Activated T-helper 9 cell treated with anti-CD3 and anti-CD28 coated beads, Interleukin-2, amount 50 U/mL, for 16 hours (primary cell): ENCODE measurements around the gene PCDH15.

Experiments
- DNase-seq: peaks from one replicate; pipeline ENCODE4 v3.0.0-alpha.2; 2020; ENCODE audit warnings: low read depth

The PCDH15 gene

DNA sequence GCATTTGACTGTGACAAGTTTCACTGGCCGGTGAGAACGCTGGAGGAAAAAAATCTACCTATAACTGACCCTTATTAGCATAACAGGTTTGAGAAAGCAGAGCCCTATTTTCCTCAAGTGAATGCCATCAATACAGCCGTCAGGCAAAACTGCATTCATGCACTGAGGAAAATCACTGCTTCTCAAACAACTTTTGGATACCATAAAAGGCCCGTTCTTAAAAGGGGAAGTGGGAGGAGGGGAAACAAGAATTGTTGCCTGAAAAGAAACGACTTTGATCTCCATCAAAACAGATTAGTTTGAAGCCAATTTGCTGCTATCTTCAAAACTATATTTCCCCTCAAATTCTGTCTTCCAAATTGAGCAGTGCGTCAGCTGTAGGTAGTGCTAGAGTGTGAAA lies 670.6 kb downstream of the PCDH15 start:
- DNase-seq = no peak

DNA sequence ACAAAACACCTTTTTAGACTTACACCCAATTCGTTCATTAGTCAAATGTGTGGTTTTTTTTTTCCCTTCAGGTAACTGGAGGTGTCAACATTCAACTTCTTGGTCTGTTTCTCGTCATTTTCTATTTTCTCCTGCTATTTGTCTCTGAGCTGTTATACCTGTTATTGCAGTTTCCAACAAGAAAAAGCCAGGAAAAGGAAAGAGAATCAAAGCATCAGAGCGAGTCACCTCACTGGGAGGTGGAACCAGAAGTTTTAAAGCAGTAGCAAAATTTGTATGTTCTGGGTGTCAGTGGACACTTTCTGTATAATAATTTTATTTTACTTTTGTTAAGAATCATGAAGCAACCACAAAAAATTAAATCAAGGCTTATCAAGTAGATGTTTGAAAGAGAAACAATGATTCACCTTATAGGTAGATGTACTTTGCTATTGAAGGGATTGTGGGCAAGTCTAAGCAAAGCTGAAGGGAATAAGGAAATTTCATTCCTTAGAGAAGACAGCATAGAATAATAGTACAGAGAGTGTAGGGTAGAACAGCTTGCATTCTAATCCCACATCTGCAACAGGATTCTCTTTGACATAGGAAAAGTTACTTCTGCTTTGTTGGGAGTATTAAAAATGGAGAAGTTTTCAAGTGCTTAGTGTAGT lies 675.8 kb downstream of the PCDH15 start:
- DNase-seq = no peak

DNA sequence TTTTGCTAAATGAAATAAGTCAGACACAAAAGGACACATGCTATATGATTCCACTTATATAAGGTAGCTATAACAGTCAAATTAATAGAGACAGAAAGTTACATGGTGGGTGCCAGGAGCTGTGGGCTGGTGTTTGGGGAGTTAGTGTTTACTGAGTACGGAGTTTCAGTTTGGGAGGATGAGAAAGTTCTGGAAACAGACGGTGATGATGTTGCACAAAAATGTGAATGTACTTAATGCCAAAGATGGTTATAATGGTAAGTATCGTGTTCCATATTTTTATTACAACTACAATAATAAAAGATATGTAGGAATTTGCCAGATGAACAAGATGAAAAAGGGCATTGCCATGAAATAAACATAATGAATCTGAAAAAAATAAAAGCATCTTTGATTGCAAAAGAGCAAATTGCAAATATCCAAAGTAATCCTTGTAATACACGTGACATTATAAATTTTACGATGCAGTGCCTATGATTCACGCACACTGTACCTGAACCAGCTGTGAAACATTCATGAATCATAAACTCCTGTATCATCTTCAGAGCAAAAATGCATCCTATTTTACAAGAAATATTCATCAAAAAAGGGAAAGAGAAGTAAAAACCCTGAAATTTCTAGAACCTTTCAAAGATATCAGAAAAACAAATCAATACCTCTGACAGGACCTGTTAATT lies 676.7 kb downstream of the PCDH15 start:
- no peak for DNase-seq

- no peak for DNase-seq
Observed at GRCh38 chr10:54120806-54121205, 680.2 kb downstream of the PCDH15 start.

GRCh38 chr10:54108961-54109360 lies 692.1 kb downstream of the PCDH15 start:
- no peak for DNase-seq

DNA sequence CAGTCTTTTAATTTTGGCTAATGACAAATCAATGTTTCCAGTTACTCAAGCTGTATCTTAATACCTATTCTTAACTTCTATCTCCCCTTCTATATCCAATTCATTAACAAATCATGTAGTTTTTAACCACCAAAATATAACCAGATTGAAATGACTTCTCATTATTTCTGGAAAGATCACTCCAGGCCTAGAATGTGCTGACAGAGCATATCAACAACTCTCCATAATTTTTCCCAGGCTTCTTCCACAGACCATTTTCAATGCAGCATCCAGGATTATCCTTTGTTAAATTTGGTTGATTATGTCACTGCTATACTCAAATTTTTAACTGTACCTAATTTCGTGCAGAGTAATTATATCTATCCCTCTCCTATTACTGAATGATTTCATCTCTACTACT lies 704.1 kb downstream of the PCDH15 start:
- no peak for DNase-seq

GRCh38 chr10:54094321-54094720 lies 706.7 kb downstream of the PCDH15 start:
- no peak for DNase-seq

DNA sequence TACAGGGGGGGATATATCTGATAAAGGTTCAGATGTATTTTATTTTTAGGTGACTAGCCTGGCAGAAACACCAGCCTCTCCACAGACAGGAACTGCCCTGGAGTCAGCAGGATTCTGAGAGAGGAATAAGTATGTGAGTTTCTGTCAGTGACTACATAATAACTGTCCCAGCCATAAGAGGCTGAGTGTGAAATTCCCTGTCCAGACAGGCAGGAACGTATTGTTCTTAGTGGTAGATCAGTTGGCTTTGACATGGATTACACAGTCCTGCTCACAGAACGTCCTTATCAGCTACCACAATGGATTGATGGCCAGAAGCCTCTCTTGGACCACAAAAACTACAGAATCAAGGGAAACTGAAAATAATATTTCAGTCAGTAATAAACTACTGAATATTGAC lies 709.8 kb downstream of the PCDH15 start:
- no peak for DNase-seq

- DNase-seq = no peak
Observed at GRCh38 chr10:54081950-54082349, 719.1 kb downstream of the PCDH15 start.

DNA sequence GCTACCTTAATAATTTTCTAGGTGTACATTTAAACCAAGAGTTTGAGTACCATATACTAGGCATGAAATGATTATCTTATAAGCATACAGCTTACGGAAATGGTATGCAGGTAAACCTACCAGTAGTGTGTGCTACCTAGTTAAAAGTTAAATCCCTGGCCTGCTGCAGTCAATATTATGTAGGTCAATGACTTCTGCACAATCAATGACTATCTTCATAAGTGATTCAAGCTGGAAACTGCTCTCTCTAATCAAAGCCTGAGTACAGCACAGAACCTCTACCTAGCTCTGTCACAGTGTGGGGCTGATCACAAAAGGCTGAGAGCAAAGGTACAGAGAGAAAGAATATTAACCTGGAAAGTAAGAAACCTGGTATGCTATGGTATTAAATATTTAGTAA lies 733.7 kb downstream of the PCDH15 start:
- no peak for DNase-seq

- no peak for DNase-seq
Observed at GRCh38 chr10:54066646-54067045, 734.4 kb downstream of the PCDH15 start.

DNA sequence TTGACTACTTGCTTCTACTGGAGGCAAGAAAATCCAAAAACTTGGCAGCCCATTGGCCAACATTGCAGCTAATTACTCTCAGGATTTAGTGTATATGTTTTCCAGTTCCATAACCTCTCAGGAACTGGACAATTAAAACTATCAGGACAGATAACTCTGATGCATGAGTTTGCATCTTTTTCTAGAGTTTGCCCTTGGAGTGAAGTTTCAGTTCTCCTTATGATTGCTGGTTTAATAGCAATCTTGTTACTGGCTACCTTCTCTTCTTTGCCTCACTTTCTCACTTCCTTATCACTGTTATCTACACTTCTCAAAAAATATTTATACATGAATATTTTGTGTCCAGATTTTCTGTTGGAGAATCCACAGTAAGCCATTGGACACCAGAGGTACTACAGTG lies 735.9 kb downstream of the PCDH15 start:
- DNase-seq = no peak

DNA sequence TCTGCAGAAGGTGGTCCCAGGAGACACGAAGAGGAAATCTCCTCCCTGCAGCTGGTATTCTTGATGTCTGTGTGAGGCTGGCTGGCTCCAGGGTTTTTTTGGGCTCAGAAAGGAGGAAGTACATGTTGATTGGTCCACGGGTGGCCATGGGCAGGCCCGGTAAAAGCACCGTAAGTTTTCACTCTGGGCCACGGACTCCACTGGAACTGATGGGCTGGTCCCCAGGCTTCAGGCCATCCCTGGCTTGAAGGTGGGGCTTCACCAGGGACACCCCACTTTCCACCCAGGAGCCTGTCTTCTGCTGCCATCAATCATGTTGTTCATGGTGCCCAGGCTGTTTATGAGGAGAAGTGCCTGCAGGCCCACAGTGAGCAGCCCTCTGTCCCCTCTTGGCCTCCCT lies 736.8 kb downstream of the PCDH15 start:
- DNase-seq = no peak

GRCh38 chr10:54063514-54063913 lies 737.5 kb downstream of the PCDH15 start:
- no peak for DNase-seq

DNA sequence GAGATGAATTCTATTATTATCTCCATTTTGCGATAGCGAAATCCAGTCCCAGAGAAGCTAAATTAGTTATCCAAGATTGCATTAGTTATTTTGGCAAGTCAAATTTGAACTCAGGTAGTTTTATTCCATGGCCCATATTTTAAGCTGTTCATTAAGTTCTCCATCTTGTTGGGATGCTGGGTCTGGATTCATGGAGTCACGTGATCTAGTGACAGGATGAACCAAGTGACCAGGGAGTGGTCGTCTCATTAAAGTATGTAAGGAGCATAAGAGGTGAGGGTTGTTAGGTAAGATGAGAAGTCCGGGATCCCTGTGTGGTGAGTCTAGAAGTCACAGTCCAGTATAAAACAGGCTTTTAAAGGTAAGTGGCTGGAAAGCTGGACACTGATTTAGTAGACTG lies 740.5 kb downstream of the PCDH15 start:
- no peak for DNase-seq

GRCh38 chr10:54057357-54057756 lies 743.7 kb downstream of the PCDH15 start:
- no peak for DNase-seq

GRCh38 chr10:54026340-54026739 lies 774.7 kb downstream of the PCDH15 start:
- DNase-seq = no peak

GRCh38 chr10:54011117-54011516 lies 789.9 kb downstream of the PCDH15 start:
- no peak for DNase-seq

- no peak for DNase-seq
Observed at GRCh38 chr10:54010337-54010933, 790.6 kb downstream of the PCDH15 start.

DNA sequence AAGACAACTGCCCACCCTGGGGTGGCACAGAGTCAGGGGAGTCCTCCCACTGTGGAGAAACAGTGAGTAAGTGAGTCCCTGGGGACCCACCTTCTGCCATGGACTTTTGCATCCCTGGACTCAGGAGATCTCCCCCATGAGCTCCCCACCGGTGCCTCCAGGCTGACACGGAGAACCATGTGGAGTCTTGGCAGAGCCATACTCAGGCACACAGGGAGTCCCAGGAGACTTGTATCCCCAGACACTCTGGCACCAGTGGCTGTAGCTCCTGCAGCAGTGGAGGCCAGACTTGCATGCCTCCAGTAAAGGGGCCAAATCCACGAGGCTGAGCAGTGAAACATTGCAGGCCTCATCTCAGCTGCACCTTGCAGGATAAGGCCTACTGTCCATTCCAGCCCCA lies 791.4 kb downstream of the PCDH15 start:
- no peak for DNase-seq

DNA sequence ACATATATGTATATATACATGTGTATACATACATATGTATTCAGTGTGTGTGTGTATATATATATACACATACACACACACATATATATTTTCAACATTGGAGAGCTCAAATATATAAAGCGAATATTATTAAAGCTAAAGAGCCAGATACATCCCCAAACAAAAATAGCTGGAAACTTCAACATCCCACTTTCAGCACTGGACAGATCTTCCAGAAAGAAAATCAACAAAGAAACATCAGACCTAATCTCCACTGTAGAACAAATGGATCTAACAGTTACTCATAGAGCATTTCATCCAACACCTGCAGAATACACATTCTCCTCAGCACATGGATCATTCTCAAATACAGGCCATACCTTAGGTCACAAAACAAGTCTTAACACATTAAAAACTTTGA lies 799.0 kb downstream of the PCDH15 start:
- no peak for DNase-seq

DNA sequence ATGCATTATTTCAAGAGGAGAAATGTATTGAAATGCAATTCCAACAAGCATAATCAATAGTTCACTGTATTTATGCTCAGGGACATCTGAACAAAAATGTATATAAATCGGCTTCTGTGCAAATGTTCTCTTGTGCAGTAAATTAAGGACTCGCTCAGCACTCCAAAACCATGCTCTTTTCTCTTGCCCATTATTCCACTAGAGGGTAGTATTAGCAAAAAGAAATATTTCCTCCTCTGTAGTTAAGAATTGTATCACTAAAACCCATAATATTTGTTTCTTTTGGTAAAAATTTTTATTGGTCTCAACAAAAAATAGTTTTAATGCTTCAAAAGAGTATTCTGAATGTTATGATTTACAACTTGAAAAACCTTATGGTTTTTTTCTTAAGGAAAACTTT lies 803.1 kb downstream of the PCDH15 start:
- no peak for DNase-seq

DNA sequence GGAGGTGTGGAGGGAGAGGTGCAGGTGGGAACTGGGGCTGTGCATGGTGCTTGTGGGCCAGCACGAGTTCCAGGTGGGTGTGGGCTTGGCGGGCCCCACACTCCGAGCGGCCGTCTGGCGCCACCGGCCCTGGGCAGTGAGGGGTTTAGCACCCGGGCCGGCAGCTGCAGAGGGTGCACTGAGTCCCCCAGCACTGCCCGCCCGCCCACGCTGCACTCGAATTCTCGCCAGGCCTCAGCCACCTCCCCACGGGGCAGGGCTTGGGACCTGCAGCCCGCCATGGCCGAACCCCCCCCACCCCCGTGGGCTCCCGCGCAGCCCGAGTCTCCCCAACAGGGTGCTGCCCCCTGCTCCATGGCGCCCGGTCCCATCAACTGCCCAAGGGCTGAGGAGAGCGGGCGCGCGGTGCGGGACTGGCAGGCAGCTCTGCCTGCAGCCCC lies 810.2 kb downstream of the PCDH15 start:
- no peak for DNase-seq

DNA sequence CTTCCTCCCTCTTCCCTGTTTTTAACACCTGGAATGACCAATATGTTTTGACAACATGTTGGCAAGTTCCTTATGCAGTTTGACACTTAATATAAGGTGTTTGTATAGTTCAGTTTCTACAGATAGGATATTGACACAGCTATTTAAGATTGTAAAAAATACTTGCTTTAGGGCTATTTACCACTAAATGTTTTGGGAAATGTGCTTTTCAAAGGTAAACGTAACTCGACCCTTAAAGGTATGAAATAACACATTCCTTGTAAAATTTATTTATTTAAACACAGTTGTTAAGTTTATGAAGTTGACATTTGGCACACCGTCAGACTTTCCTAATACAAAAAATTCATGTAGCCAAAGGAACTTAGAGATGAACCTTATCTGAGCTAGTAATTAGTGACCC lies 817.6 kb downstream of the PCDH15 start:
- no peak for DNase-seq
